Endothelial cell of umbilical vein (primary cell): ENCODE results near the gene ESPNL. TPM values are rescaled to one million over a fixed set of nuclear protein-coding genes. Genes with fewer than 3 reads are reported as not detected.

Experiments
- BruUV-seq: library from RNA; stranded (reverse); fragments of 400-500 nt; replicated peaks from 2 replicates; lab custom pipeline; 2021; lab: Mats Ljungman, UMichigan
- CTCF ChIA-PET: fragments of 300-600, 350-600 bp; sonication (Branson Sonifier 250); formaldehyde crosslinking; loops from one replicate; lab custom pipeline; 2021; ENCODE audit warnings: antibody characterized with exemption, inconsistent platforms; lab: Charles Lee
- POLR2A ChIA-PET: fragments of 300-600, 350-600 bp; sonication (Branson Sonifier 250); formaldehyde crosslinking; loops from one replicate; lab custom pipeline; 2021; ENCODE audit warnings: antibody characterized with exemption, inconsistent platforms; lab: Charles Lee
- DNase-seq: peaks from one replicate; pipeline ENCODE4 v3.0.0-alpha.2; 2011; ENCODE audit warnings: low read depth, low spot score
- FAIRE-seq: peaks from 2 replicates; lab custom pipeline; 2011; peaks lifted over from hg19 to GRCh38; lab: Jason Lieb, UNC
- H2AFZ ChIP-seq: 2 replicates; pipeline ENCODE4 v1.6.0; 2012; ENCODE audit warnings: low read depth, low read length, control low read depth, inconsistent platforms
- H3K27ac ChIP-seq: 2 replicates; pipeline ENCODE4 v1.5.1; 2011; ENCODE audit warnings: low read depth, mild to moderate bottlenecking, control low read depth, low read length, moderate library complexity; ENCODE audit not compliant: insufficient read depth
- H3K27me3 ChIP-seq, 2 experiments: 2 replicates each; pipeline versions ENCODE4 v1.6.0 to v1.6.1; 2011; ENCODE audit warnings: low read length in 2 of 2, mixed read lengths in 1 of 2; ENCODE audit not compliant: control insufficient read depth in 2 of 2, insufficient read depth in 2 of 2
- H3K36me3 ChIP-seq, 2 experiments: 2 replicates in 1 of 2; 3 replicates in 1 of 2; pipeline ENCODE4 v1.5.1; 2011; ENCODE audit warnings: low read length in 2 of 2, mild to moderate bottlenecking in 1 of 2, moderate library complexity in 1 of 2; ENCODE audit not compliant: control insufficient read depth in 2 of 2, insufficient read depth in 2 of 2; ENCODE audit errors: extremely low read depth in 1 of 2
- H3K4me1 ChIP-seq: 3 replicates; pipeline ENCODE4 v1.5.1; 2011; ENCODE audit warnings: mild to moderate bottlenecking, low read length; ENCODE audit not compliant: control insufficient read depth, insufficient read depth; ENCODE audit errors: extremely low read depth
- H3K4me2 ChIP-seq: 2 replicates; pipeline ENCODE4 v1.6.1; 2011; ENCODE audit warnings: low read length, control low read depth, mixed read lengths; ENCODE audit not compliant: insufficient read depth
- H3K4me3 ChIP-seq, 3 experiments: fragments of 200-600 bp in 1 of 3; sonication (generic), shearing (Covaris generic) in 1 of 3; replicated peaks in 1 of 3; 2 replicates each; pipeline ENCODE4 v1.5.1; 2011 to 2016; ENCODE audit warnings: control low read depth in 3 of 3, low read length in 3 of 3, mild to moderate bottlenecking in 2 of 3, inconsistent platforms in 1 of 3, low read depth in 1 of 3, moderate library complexity in 1 of 3; ENCODE audit not compliant: insufficient read depth in 1 of 3
- H3K79me2 ChIP-seq: 2 replicates; pipeline ENCODE4 v1.6.0; 2012; ENCODE audit warnings: low read length, inconsistent platforms; ENCODE audit not compliant: control insufficient read depth, insufficient read depth
- H3K9ac ChIP-seq: replicated peaks from 2 replicates; pipeline ENCODE3; 2011; ENCODE audit warnings: low read length, control low read depth; ENCODE audit not compliant: insufficient read depth; ENCODE audit errors: extremely low read depth
- H3K9me1 ChIP-seq: replicated peaks from 3 replicates; pipeline ENCODE4 v1.6.0; 2011; ENCODE audit warnings: mild to moderate bottlenecking, low read length; ENCODE audit not compliant: control insufficient read depth, insufficient read depth; ENCODE audit errors: extremely low read depth
- H3K9me3 ChIP-seq: replicated peaks from 2 replicates; pipeline ENCODE4 v1.5.1; 2012; ENCODE audit warnings: low read length, inconsistent platforms; ENCODE audit not compliant: control insufficient read depth, insufficient read depth
- H4K20me1 ChIP-seq: replicated peaks from 2 replicates; pipeline ENCODE3; 2011; ENCODE audit warnings: mild to moderate bottlenecking, low read length; ENCODE audit not compliant: control insufficient read depth, insufficient read depth; ENCODE audit errors: extremely low read depth
- CTCF ChIP-seq, 2 donors: IDR thresholded peaks; 1 replicate in 1 of 2; 2 replicates in 1 of 2; pipeline ENCODE4 v1.5.1; 2011; ENCODE audit warnings: low read length in 2 of 2, mild to moderate bottlenecking in 2 of 2, moderate library complexity in 2 of 2, control low read depth in 1 of 2, inconsistent platforms in 1 of 2, low read depth in 1 of 2; ENCODE audit not compliant: insufficient read depth in 1 of 2; ENCODE audit errors: extremely low read depth in 1 of 2
- EZH2 ChIP-seq: IDR thresholded peaks from 2 replicates; pipeline ENCODE4 v1.6.1; 2012; ENCODE audit warnings: borderline replicate concordance, low read depth, mild to moderate bottlenecking, moderate library complexity, low read length, inconsistent platforms; ENCODE audit not compliant: severe bottlenecking
- FOS ChIP-seq: IDR thresholded peaks from 2 replicates; pipeline ENCODE4 v1.6.1; 2011; ENCODE audit warnings: mild to moderate bottlenecking, low read length, moderate library complexity, borderline replicate concordance; ENCODE audit not compliant: insufficient read depth
- GATA2 ChIP-seq: IDR thresholded peaks from 2 replicates; pipeline ENCODE4 v1.7.0; 2011; ENCODE audit warnings: low read depth, mild to moderate bottlenecking, moderate library complexity, mixed read lengths, low read length; ENCODE audit not compliant: insufficient read length, insufficient read depth
- JUN ChIP-seq: IDR thresholded peaks from 2 replicates; pipeline ENCODE4 v1.6.1; 2011; ENCODE audit warnings: borderline replicate concordance, low read depth; ENCODE audit not compliant: insufficient read length, insufficient read depth
- MAX ChIP-seq: IDR thresholded peaks from 2 replicates; pipeline ENCODE4 v1.6.1; 2011; ENCODE audit not compliant: insufficient read depth, insufficient read length
- MYC ChIP-seq: IDR thresholded peaks from one replicate; pipeline ENCODE4 v1.6.1; 2011; ENCODE audit warnings: mild to moderate bottlenecking, low read depth, low read length
- POLR2A ChIP-seq: IDR thresholded peaks from 2 replicates; pipeline ENCODE4 v1.6.1; 2012; ENCODE audit warnings: low read depth, mild to moderate bottlenecking, control low read depth, low read length
- POLR2AphosphoS5 ChIP-seq: IDR thresholded peaks from 2 replicates; pipeline ENCODE4 v1.6.1; 2012; ENCODE audit warnings: low read depth, mild to moderate bottlenecking, control low read depth, low read length, moderate library complexity; ENCODE audit not compliant: insufficient read depth
- dilution Hi-C: fragments of 300-500 bp; cut with MboI; formaldehyde crosslinking; loops from one replicate; pipeline ENCODE4 v1.15.0; 2019; ENCODE audit warnings: low sequenced_read_pairs; ENCODE audit not compliant: extremely low pct_ligation_motif_present
- intact Hi-C: fragments of 100-400 bp; cut with micrococcal nuclease; formaldehyde crosslinking; loops from one replicate; pipeline ENCODE4 v1.10.0; 2022
- polyA plus RNA-seq, 4 experiments: library from polyadenylated mRNA; depleted of rRNA in 3 of 4; stranded (reverse) in 3 of 4; unstranded in 1 of 4; fragments of >200 nt; gene quantifications; 2 replicates each; pipeline versions ENCODE4 v1.2.1 to v1.2.3, GENCODE V29; 2011 to 2012; ENCODE audit warnings: missing spikeins in 1 of 4
- total RNA-seq: library from RNA; stranded (reverse); gene quantifications from 2 replicates; pipeline ENCODE4 v1.2.3, GENCODE V29; 2021

Gene ESPNL
- total and polyA plus RNA-seq, 2 donors (not counting 3 experiments of a cell fraction or from before 2014, with no cell fraction given) = not detected

GRCh38 chr2:238081150-238081549 is 19.0 kb upstream of the ESPNL start:
- Histone ChIP-seq H3K79me2 (no peaks in the 10 kb centered on the region), H3K27ac (no peak overlapping the region), H3K4me2 (no peak overlapping the region), H2AFZ (no peak overlapping the region), H3K36me3 (peaks cover 0 to 18% of the 10 kb centered on the region in 2 experiments), H3K4me3 (no peak overlapping the region), H3K4me1 (no peaks in the 10 kb centered on the region), H3K9me3 (no peaks in the 10 kb centered on the region), H3K9ac (no peak overlapping the region), H4K20me1 (no peaks in the 10 kb centered on the region), H3K9me1 (no peaks in the 10 kb centered on the region), H3K27me3 (no peaks in the 10 kb centered on the region)
- TF ChIP-seq CTCF (IDR thresholded peaks at IDR 0.05; ENCODE audit: extremely low read depth in 1 of 2, insufficient read depth in 1 of 2, low read depth in 1 of 2, low read length in 2 of 2) (no peak), JUN (no peak), POLR2AphosphoS5 (no peak), MAX (no peak), EZH2 (no peak), MYC (no peak), FOS (no peak), POLR2A (no peak), GATA2 (no peak)
- ChIA-PET POLR2A (no interaction called here), CTCF (no interaction called here)
- intact Hi-C loops = no loop called here
- no TSS peak for BruUV-seq
- FAIRE-seq (no peak), DNase-seq (no peak)
- dilution Hi-C loops = no loop called here
